ENCODE measurements around the gene TMF1. TPM values are rescaled to one million over a fixed set of nuclear protein-coding genes. Genes with fewer than 3 reads are reported as not detected.

Gene TMF1
- total and polyA plus RNA-seq, 2 of the 8 experiments (the other 6 are each of a cell fraction or from before 2014, with no cell fraction given) = 1.4 to 18.3 TPM

DNA sequence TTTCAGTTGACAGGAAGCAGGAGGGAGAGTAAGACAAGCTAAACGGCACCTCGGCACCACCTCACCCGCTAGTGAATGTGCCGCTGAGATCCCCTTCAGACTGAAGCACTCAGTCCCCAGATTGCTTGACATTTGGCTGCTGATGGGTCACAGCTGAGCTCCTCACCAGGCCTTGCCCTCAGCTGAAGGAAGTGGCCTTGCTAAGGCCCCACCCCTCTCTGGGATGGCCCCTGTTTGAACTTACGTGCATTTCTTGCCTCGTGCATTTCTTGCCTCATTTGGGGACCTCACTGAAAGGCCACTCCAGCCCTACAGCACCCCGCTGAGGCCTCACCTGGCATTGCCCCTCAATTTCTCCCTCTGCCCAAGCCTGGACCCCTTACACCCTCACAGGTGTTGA lies 78.5 kb downstream of the TMF1 start:
- no peak for DNase-seq (ENCODE audit: low read depth in 1 of 2, low spot score in 2 of 2)
- no peaks in the 10 kb centered on the region for H3K79me1 ChIP-seq (ENCODE audit: low read depth, low read length)
- no peak overlapping the region for H2BK12ac ChIP-seq (ENCODE audit: low read depth, low read length)
- 0 out of 3 replicates have a peak, but pooled peaks of 1 of the 2 experiments have one; percentile 21 for TF ChIP-seq POLR2A (IDR thresholded peaks at IDR 0.05; ENCODE audit: control extremely low read depth in 1 of 2, low read depth in 2 of 2, low read length in 2 of 2)
- TF ChIP-seq SIRT6 (IDR thresholded peaks at IDR 0.05; ENCODE audit: low read length) = no peak
- TF ChIP-seq CTCF (IDR thresholded peaks at IDR 0.05; ENCODE audit: control extremely low read depth in 1 of 3, insufficient read depth in 1 of 3, low read depth in 1 of 3, low read length in 3 of 3) = peak in 2 of 3 experiments; percentile 12 to 24; a peak in 2 of 4 replicates
- no peak overlapping the region for H2AK5ac ChIP-seq (ENCODE audit: low read depth, low read length)
- H3K9ac ChIP-seq (replicated peaks in 1 of 4; ENCODE audit: extremely low read depth in 1 of 4, low read depth in 3 of 4, low read length in 3 of 4) = no peak overlapping the region
- peaks cover 0 to 2% (median 0%) of the 10 kb centered on the region in 4 experiments; a peak in 1 of 7 replicates for H3K4me1 ChIP-seq (replicated peaks in 1 of 4; ENCODE audit: control insufficient read depth in 3 of 4, insufficient read depth in 4 of 4, low read length in 3 of 4)
- H2AFZ ChIP-seq (ENCODE audit: low read length) = no peak overlapping the region
- no peak overlapping the region for H3K18ac ChIP-seq (ENCODE audit: extremely low read depth, low read length)
- H4K20me1 ChIP-seq (replicated peaks in 1 of 2; ENCODE audit: control insufficient read depth in 1 of 2, insufficient read depth in 2 of 2, low read length in 2 of 2) = no peaks in the 10 kb centered on the region
- H4K8ac ChIP-seq (ENCODE audit: extremely low read depth, insufficient read depth, low read length) = no peak overlapping the region
- WGBS, 2 experiments (ENCODE audit: extremely low coverage in 1 of 2, insufficient coverage in 1 of 2, insufficient read length in 1 of 2, insufficient replicate concordance in 2 of 2, low coverage in 1 of 2, low lambda C conversion rate in 2 of 2, missing lambda C conversion rate in 1 of 2) = 90% methylated on average over 7 of the region's 7 CpGs; no CpG with 5 or more reads in 1 of the 2 experiments
- no peak overlapping the region for H3K4me2 ChIP-seq (ENCODE audit: insufficient read depth in 1 of 2, low read depth in 2 of 2, low read length in 2 of 2)
- H2BK20ac ChIP-seq (ENCODE audit: low read length) = no peak overlapping the region
- POLR2A ChIA-PET (ENCODE audit: partially characterized antibody) = no interaction called here
- no peaks in the 10 kb centered on the region for H3K79me2 ChIP-seq (ENCODE audit: control insufficient read depth in 1 of 2, insufficient read depth in 2 of 2, low read length in 2 of 2)
- H3K23me2 ChIP-seq (ENCODE audit: low read depth, low read length) = no peaks in the 10 kb centered on the region; the same call in 1 of the 2 replicates
- FAIRE-seq = no peak
- no peak overlapping the region for H2BK5ac ChIP-seq (ENCODE audit: low read depth, low read length)
- CTCF ChIA-PET (ENCODE audit: partially characterized antibody) = interaction anchor here (1.1 to 5.0 kb wide), 11 partner anchors 9 to 100 kb away, joined by 3 to 51 read pairs (median 6); partner anchors contain the start of gene TAFA4
- H3K27ac ChIP-seq (ENCODE audit: low read depth, low read length) = no peak overlapping the region
- no peak overlapping the region for H3K4ac ChIP-seq (replicated peaks; ENCODE audit: insufficient read length, low read depth, low read length)
- no peaks in the 10 kb centered on the region for H3K9me3 ChIP-seq (ENCODE audit: insufficient read depth in 2 of 2, low read depth in 1 of 2, low read length in 1 of 2)
- H2BK15ac ChIP-seq (ENCODE audit: low read length) = no peak overlapping the region
- H3K23ac ChIP-seq (ENCODE audit: insufficient read length) = no peak overlapping the region
- no peak overlapping the region for H4K91ac ChIP-seq (replicated peaks; ENCODE audit: insufficient read length, low read length)
- H3K14ac ChIP-seq (ENCODE audit: insufficient read length) = no peak overlapping the region
- H3K27me3 ChIP-seq (replicated peaks in 1 of 4; ENCODE audit: control insufficient read depth in 3 of 4, extremely low read depth in 1 of 4, insufficient read depth in 3 of 4, low read length in 3 of 4) = no peaks in the 10 kb centered on the region
- no peak overlapping the region for H3K4me3 ChIP-seq (ENCODE audit: extremely low read depth in 1 of 4, insufficient read depth in 2 of 4, low read depth in 3 of 4, low read length in 4 of 4)
- no peak overlapping the region for H2BK120ac ChIP-seq (replicated peaks; ENCODE audit: low read depth, low read length)
- H3K56ac ChIP-seq (replicated peaks; ENCODE audit: insufficient read length, low read depth, low read length) = no peak overlapping the region
- H3K36me3 ChIP-seq (ENCODE audit: control insufficient read depth in 2 of 4, insufficient read depth in 4 of 4, low read length in 3 of 4) = peaks cover 0 to 14% (median 8%) of the 10 kb centered on the region in 4 experiments; a peak in 6 of 8 replicates
- H4K5ac ChIP-seq (ENCODE audit: insufficient read length, low read depth, low read length) = no peak overlapping the region

Measured in H1 (cell line).